Measurements from ENCODE around the gene CAPNS1.
"Not testable (repeated sequence)": the region's sequence is repeated elsewhere in the genome, so short reads cannot be mapped to it uniquely, and the experiment has no call there.

Gene CAPNS1

GRCh38 chr19:36134867-36135266, 5.0 kb upstream of the CAPNS1 start:
- not testable (repeated sequence) for H3K36me3 ChIP-seq (ENCODE audit: control insufficient read depth, insufficient read depth, low read length); H3K9me3 ChIP-seq (ENCODE audit: control insufficient read depth, insufficient read depth, low read length); H3K4me1 ChIP-seq (ENCODE audit: control insufficient read depth, insufficient read depth, low read length); H3K27ac ChIP-seq (ENCODE audit: low read length); H3K27me3 ChIP-seq (ENCODE audit: control insufficient read depth, insufficient read depth, low read length); H3K4me3 ChIP-seq (ENCODE audit: low read length); DNase-seq (ENCODE audit: low read depth, low spot score)
- WGBS (ENCODE audit: insufficient coverage, insufficient read length), result no CpG with 5 or more reads among the region's 4 CpGs

DNA sequence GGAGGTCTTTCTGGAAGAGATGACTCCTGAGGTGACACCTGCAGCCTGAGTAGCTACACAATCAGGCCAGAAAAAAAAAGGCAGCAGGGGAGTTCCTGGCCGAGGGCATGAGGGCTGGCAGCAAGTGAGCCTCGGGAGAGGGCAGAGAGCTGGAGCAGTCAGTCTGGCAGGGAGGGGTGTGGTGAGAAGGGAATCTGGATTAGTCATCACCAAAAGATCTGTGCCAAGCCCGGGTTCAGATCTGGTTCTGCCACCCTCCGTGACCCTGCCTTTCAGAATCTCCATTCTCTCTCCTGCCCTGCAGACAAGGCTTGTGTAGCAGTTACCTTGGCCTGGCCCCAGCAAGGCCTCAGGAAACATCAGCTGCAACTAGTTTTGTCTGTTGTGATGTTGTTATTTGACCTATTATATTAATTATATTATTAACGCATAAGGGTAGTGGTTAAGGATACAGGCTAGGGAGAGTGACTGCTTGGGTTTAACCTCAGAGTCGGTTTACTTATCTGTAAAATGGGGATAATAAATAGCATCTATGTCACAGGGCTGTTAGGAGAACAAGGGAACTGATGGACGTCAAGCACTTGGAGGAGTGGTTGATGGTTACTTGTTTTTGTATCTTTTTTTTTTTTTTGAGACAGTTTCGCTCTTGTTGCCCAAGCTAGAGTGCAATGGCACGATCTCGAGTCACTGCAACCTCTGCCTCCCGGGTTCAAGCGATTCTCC, 2.7 kb upstream of the CAPNS1 start:
- Histone ChIP-seq H3K4me1 (ENCODE audit: control insufficient read depth, insufficient read depth, low read length) (no peaks in the 10 kb centered on the region), H3K36me3 (ENCODE audit: control insufficient read depth, insufficient read depth, low read length) (no peaks in the 10 kb centered on the region), H3K27ac (ENCODE audit: low read length) (no peak overlapping the region), H3K9me3 (ENCODE audit: control insufficient read depth, insufficient read depth, low read length) (no peaks in the 10 kb centered on the region), H3K27me3 (ENCODE audit: control insufficient read depth, insufficient read depth, low read length) (no peaks in the 10 kb centered on the region), H3K4me3 (ENCODE audit: low read length) (no peak overlapping the region)
- no CpG with 5 or more reads among the region's 12 CpGs for WGBS (ENCODE audit: insufficient coverage, insufficient read length)
- DNase-seq (ENCODE audit: low read depth, low spot score), result no peak

- no peaks in the 10 kb centered on the region for H3K27me3 ChIP-seq (ENCODE audit: control insufficient read depth, insufficient read depth, low read length)
- no CpG with 5 or more reads among the region's 7 CpGs for WGBS (ENCODE audit: insufficient coverage, insufficient read length)
- H3K4me1 ChIP-seq (ENCODE audit: control insufficient read depth, insufficient read depth, low read length), result no peaks in the 10 kb centered on the region
- DNase-seq (ENCODE audit: low read depth, low spot score), result no peak
- H3K4me3 ChIP-seq (ENCODE audit: low read length), result peak overlapping the region; percentile 82
- H3K27ac ChIP-seq (ENCODE audit: low read length), result no peak overlapping the region
- H3K36me3 ChIP-seq (ENCODE audit: control insufficient read depth, insufficient read depth, low read length), result peaks cover 3% of the 10 kb centered on the region; the same call in 1 of the 2 replicates
- no peaks in the 10 kb centered on the region for H3K9me3 ChIP-seq (ENCODE audit: control insufficient read depth, insufficient read depth, low read length)
These were observed 770 bp upstream of the CAPNS1 start for GRCh38 chr19:36139120-36139472.

DNA sequence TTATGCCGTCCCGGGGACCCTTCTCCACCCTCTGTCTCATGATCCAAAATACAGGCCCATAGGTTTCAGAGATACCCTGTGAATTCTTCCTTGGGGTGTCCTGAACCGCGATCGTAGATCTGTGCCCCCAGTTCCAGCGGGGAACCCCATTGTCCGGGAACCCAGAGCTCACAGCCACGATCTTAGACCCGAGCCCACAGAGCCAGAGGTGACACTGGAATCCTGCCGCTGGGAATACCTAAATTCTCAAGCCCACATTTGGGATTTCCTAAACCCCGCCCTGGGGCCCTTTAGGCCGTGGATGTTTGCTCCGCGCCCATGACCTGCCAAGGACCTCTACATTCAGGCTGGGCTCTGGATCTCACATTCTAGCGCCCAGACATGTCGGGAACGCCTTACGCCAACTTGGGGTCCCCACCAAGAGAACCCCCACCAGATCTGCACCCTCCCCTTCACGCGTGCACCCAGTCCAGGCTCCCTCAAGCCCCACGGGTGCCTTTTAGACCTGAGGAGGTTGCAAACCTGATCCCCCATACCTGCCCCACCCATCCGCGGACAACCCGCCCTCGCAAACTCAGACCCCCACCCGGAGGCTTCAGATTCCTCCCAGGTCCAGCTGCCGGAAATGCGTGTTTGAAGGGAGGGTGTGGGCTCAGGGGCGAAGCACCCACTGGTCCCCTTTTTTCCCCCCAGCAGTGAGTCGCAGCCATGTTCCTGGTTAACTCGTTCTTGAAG, 605 bp downstream of the CAPNS1 start:
- H3K27me3 ChIP-seq (ENCODE audit: control insufficient read depth, insufficient read depth, low read length), result no peaks in the 10 kb centered on the region
- no peak for DNase-seq (ENCODE audit: low read depth, low spot score)
- peak overlapping the region; percentile 82 for H3K4me3 ChIP-seq (ENCODE audit: low read length)
- H3K9me3 ChIP-seq (ENCODE audit: control insufficient read depth, insufficient read depth, low read length), result no peaks in the 10 kb centered on the region
- H3K4me1 ChIP-seq (ENCODE audit: control insufficient read depth, insufficient read depth, low read length), result no peaks in the 10 kb centered on the region
- no peak overlapping the region for H3K27ac ChIP-seq (ENCODE audit: low read length)
- no CpG with 5 or more reads among the region's 31 CpGs for WGBS (ENCODE audit: insufficient coverage, insufficient read length)
- H3K36me3 ChIP-seq (ENCODE audit: control insufficient read depth, insufficient read depth, low read length), result peaks cover 6% of the 10 kb centered on the region

DNA sequence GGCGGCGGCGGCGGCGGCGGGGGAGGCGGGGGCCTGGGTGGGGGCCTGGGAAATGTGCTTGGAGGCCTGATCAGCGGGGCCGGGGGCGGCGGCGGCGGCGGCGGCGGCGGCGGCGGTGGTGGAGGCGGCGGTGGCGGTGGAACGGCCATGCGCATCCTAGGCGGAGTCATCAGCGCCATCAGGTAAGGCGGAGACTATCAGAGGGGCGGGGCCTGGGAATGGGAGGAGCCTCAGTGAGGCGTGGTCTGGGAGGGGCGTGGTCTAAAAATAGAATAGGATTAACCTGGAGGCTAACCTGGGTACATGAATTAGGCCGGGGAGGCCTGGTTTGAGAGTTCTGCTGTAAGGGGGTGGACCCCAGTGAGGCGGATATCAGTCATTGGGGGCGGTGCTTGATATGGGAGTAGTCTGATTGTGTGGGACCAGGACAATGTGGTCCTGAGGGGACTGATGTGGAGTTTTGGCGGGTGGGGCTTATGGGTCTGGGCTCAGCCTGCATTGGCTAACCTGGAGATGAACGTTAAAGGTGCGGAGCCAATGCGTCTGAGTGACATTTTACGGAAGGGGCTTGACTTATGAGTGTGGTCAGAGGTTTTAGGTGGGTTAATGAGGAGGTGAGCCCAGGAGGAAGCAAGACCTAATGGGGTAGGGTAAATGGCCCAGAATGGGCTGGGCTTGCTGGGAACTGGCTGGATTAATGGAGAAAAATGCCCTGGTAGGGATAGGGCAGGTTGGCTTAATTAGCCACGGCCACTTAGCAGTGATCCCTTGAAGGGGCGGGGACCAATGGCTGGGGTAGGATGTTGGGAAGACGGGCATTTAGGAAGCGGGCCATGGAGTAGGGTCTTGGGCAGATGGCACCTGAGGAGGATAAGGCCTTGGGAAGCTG, 1.4 kb downstream of the CAPNS1 start:
- peak; percentile 87 for DNase-seq (ENCODE audit: low read depth, low spot score)
- H3K4me3 ChIP-seq (ENCODE audit: low read length), result peak overlapping the region; percentile 82; the same call in 1 of the 2 replicates
- no peak overlapping the region for H3K27ac ChIP-seq (ENCODE audit: low read length)
- no peaks in the 10 kb centered on the region for H3K9me3 ChIP-seq (ENCODE audit: control insufficient read depth, insufficient read depth, low read length)
- peaks cover 15% of the 10 kb centered on the region for H3K36me3 ChIP-seq (ENCODE audit: control insufficient read depth, insufficient read depth, low read length)
- H3K4me1 ChIP-seq (ENCODE audit: control insufficient read depth, insufficient read depth, low read length), result no peaks in the 10 kb centered on the region
- WGBS (ENCODE audit: insufficient coverage, insufficient read length), result no CpG with 5 or more reads among the region's 42 CpGs
- no peaks in the 10 kb centered on the region for H3K27me3 ChIP-seq (ENCODE audit: control insufficient read depth, insufficient read depth, low read length)

GRCh38 chr19:36142046-36142445, 2.2 kb downstream of the CAPNS1 start:
- Histone ChIP-seq H3K27me3 (ENCODE audit: control insufficient read depth, insufficient read depth, low read length) (no peaks in the 10 kb centered on the region), H3K27ac (ENCODE audit: low read length) (no peak overlapping the region), H3K4me3 (ENCODE audit: low read length) (no peak overlapping the region), H3K4me1 (ENCODE audit: control insufficient read depth, insufficient read depth, low read length) (no peaks in the 10 kb centered on the region), H3K36me3 (ENCODE audit: control insufficient read depth, insufficient read depth, low read length) (peaks cover 21% of the 10 kb centered on the region), H3K9me3 (ENCODE audit: control insufficient read depth, insufficient read depth, low read length) (no peaks in the 10 kb centered on the region)
- no peak for DNase-seq (ENCODE audit: low read depth, low spot score)
- WGBS (ENCODE audit: insufficient coverage, insufficient read length), result no CpG with 5 or more reads among the region's 14 CpGs

DNA sequence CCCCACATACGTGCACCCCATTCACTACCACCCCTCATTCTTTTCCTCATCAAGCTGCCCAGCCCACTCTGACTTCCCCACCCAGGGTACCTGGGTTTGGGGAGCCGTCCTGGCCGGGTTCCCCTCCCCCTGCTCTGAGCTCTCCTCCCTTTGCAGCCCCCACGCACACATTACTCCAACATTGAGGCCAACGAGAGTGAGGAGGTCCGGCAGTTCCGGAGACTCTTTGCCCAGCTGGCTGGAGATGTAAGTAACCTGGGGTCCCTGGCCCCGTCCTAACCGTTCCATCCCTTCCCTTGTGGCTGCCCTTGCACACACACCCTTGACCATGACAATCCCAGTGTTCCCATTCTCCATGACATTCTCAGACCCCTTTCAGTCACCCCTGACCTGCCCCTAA, 2.6 kb downstream of the CAPNS1 start:
- no peaks in the 10 kb centered on the region for H3K4me1 ChIP-seq (ENCODE audit: control insufficient read depth, insufficient read depth, low read length)
- no CpG with 5 or more reads among the region's 9 CpGs for WGBS (ENCODE audit: insufficient coverage, insufficient read length)
- H3K9me3 ChIP-seq (ENCODE audit: control insufficient read depth, insufficient read depth, low read length), result no peaks in the 10 kb centered on the region
- DNase-seq (ENCODE audit: low read depth, low spot score), result no peak
- peaks cover 22% of the 10 kb centered on the region for H3K36me3 ChIP-seq (ENCODE audit: control insufficient read depth, insufficient read depth, low read length)
- H3K27me3 ChIP-seq (ENCODE audit: control insufficient read depth, insufficient read depth, low read length), result no peaks in the 10 kb centered on the region
- no peak overlapping the region for H3K4me3 ChIP-seq (ENCODE audit: low read length)
- no peak overlapping the region for H3K27ac ChIP-seq (ENCODE audit: low read length)

DNA sequence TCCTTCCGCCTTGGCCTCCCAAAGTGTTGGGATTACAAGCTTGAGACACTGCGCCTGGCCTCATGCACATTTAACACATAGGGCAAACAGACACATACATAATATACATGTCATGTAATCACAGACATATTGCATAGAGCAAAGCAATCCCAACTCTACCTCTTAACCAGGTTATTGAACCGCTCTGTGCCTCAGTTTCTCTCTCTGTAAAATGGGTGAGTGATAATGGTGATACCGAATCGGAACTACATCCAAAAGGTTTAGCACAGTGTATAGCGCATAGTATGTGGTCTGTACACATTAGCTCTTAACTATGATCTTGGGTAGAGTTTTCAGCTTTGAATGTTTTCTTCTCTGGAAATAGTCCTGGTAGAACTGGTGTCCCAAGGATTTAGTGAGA, 4.8 kb downstream of the CAPNS1 start:
- peaks cover 27% of the 10 kb centered on the region for H3K36me3 ChIP-seq (ENCODE audit: control insufficient read depth, insufficient read depth, low read length)

DNA sequence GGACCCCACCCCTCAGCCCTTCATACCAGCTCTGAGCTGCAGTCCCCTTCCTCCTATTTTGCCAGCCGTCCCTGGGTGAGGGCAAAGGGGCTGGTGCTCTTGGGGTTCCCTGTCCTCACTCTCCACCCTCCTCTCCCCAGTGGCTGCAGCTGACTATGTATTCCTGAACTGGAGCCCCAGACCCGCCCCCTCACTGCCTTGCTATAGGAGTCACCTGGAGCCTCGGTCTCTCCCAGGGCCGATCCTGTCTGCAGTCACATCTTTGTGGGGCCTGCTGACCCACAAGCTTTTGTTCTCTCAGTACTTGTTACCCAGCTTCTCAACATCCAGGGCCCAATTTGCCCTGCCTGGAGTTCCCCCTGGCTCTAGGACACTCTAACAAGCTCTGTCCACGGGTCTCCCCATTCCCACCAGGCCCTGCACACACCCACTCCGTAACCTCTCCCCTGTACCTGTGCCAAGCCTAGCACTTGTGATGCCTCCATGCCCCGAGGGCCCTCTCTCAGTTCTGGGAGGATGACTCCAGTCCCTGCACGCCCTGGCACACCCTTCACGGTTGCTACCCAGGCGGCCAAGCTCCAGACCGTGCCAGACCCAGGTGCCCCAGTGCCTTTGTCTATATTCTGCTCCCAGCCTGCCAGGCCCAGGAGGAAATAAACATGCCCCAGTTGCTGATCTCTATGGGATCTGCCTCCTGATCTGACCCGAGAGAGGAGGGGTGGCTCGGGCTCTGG, 10.0 kb downstream of the CAPNS1 start:
- Histone ChIP-seq H3K27ac (ENCODE audit: low read length) (no peak overlapping the region), H3K4me1 (ENCODE audit: control insufficient read depth, insufficient read depth, low read length) (no peaks in the 10 kb centered on the region), H3K4me3 (ENCODE audit: low read length) (no peak overlapping the region), H3K27me3 (ENCODE audit: control insufficient read depth, insufficient read depth, low read length) (no peaks in the 10 kb centered on the region), H3K36me3 (ENCODE audit: control insufficient read depth, insufficient read depth, low read length) (peaks cover 30% of the 10 kb centered on the region), H3K9me3 (ENCODE audit: control insufficient read depth, insufficient read depth, low read length) (no peaks in the 10 kb centered on the region)
- no CpG with 5 or more reads among the region's 13 CpGs for WGBS (ENCODE audit: insufficient coverage, insufficient read length)
- DNase-seq (ENCODE audit: low read depth, low spot score), result no peak

More for the DNA sequence above, 4.8 kb downstream of the CAPNS1 start:
- no peaks in the 10 kb centered on the region for H3K9me3 ChIP-seq (ENCODE audit: control insufficient read depth, insufficient read depth, low read length)
- H3K4me3 ChIP-seq (ENCODE audit: low read length), result no peak overlapping the region
- H3K27ac ChIP-seq (ENCODE audit: low read length), result no peak overlapping the region
- no peaks in the 10 kb centered on the region for H3K4me1 ChIP-seq (ENCODE audit: control insufficient read depth, insufficient read depth, low read length)
- DNase-seq (ENCODE audit: low read depth, low spot score), result no peak
- no CpG with 5 or more reads among the region's 6 CpGs for WGBS (ENCODE audit: insufficient coverage, insufficient read length)
- no peaks in the 10 kb centered on the region for H3K27me3 ChIP-seq (ENCODE audit: control insufficient read depth, insufficient read depth, low read length)

DNA sequence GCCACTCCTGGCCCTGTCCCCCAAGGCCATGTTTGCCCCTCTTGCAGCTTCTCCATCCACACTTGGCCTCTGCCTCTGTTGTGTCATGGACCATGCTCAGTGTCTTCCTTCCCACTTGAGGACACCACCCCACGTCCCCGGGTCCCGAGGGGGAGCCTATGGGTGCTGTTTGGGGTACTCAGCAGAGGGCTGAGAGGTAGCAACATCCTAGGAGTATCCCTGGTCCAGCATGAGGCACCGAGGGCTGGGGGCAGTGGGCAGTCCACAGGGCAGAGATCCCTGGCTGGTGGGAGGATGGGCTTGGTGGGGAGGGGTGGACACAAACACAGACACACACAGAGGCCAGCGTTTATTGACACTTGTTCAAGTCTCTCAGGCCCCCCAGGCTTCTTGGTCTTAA, 10.7 kb downstream of the CAPNS1 start:
- no peak for DNase-seq (ENCODE audit: low read depth, low spot score)
- no peaks in the 10 kb centered on the region for H3K9me3 ChIP-seq (ENCODE audit: control insufficient read depth, insufficient read depth, low read length)
- H3K27me3 ChIP-seq (ENCODE audit: control insufficient read depth, insufficient read depth, low read length), result no peaks in the 10 kb centered on the region
- no peaks in the 10 kb centered on the region for H3K4me1 ChIP-seq (ENCODE audit: control insufficient read depth, insufficient read depth, low read length)
- no CpG with 5 or more reads among the region's 5 CpGs for WGBS (ENCODE audit: insufficient coverage, insufficient read length)
- H3K4me3 ChIP-seq (ENCODE audit: low read length), result no peak overlapping the region
- peaks cover 28% of the 10 kb centered on the region for H3K36me3 ChIP-seq (ENCODE audit: control insufficient read depth, insufficient read depth, low read length)
- no peak overlapping the region for H3K27ac ChIP-seq (ENCODE audit: low read length)

Measured in iPS DF 6.9 (cell line).